Neural crest cell (in vitro differentiated cells): ENCODE data around the gene TRIM29. TPM values are rescaled to one million over a fixed set of nuclear protein-coding genes. Genes with fewer than 3 reads are reported as not detected.

Experiments
- DNase-seq: peaks from one replicate; pipeline ENCODE4 v3.0.0; 2021; ENCODE audit warnings: low read depth, mixed read lengths, low spot score
- H3K27ac Mint-ChIP-seq: one replicate; pipeline ENCODE4 v1.8.0; 2021; ENCODE audit warnings: mild to moderate bottlenecking, mixed read lengths; ENCODE audit not compliant: unreplicated experiment
- H3K27me3 Mint-ChIP-seq: 2 replicates; pipeline ENCODE4 v1.8.0; 2021; ENCODE audit warnings: low read depth, mild to moderate bottlenecking, mixed read lengths
- H3K36me3 Mint-ChIP-seq: 2 replicates; pipeline ENCODE4 v1.8.0; 2021; ENCODE audit warnings: low read depth, mild to moderate bottlenecking, mixed read lengths
- H3K4me1 Mint-ChIP-seq: 2 replicates; pipeline ENCODE4 v1.8.0; 2021; ENCODE audit warnings: mixed read lengths
- H3K4me3 Mint-ChIP-seq: one replicate; pipeline ENCODE4 v1.8.0; 2021; ENCODE audit warnings: mild to moderate bottlenecking, mixed read lengths
- H3K9me3 Mint-ChIP-seq: 2 replicates; pipeline ENCODE4 v1.8.0; 2021; ENCODE audit warnings: mixed read lengths
- total RNA-seq: library from RNA; stranded (reverse); gene quantifications from 2 replicates; pipeline ENCODE4 v1.2.1, GENCODE V29; 2021
- TF ChIP-seq, protein P1 (sequence below): fragments of 200-600 bp; sonication (generic); conservative IDR thresholded peaks from 2 replicates; pipeline ENCODE4 v1.5.0; 2021; ENCODE audit warnings: antibody characterized with exemption, mild to moderate bottlenecking

Gene TRIM29
- total RNA-seq, 1 donor from 2014 or later = not detected

DNA sequence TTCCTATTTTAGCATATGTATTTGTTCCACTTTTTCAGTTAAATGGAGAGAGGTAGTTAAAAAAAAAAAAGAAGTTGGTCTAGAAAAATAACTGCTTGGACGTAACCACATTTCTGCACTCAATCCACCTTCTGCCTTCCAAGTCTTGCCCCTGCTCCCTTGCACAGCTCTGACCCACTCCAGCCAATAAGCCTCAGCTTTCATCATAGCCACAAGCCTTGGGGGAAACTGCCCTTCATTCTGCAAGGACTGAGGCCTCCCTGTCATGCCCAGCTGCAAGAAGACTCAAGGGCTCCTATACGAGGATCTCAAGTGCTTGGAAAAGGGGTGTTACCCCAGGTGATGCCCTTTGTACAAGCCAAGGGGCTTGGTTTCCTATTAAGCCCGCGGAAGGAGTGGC lies 37.0 kb upstream of the TRIM29 start:
- H3K4me1 Mint-ChIP-seq = peaks cover 37% of the 10 kb centered on the region
- TF ChIP-seq, protein P1, sequence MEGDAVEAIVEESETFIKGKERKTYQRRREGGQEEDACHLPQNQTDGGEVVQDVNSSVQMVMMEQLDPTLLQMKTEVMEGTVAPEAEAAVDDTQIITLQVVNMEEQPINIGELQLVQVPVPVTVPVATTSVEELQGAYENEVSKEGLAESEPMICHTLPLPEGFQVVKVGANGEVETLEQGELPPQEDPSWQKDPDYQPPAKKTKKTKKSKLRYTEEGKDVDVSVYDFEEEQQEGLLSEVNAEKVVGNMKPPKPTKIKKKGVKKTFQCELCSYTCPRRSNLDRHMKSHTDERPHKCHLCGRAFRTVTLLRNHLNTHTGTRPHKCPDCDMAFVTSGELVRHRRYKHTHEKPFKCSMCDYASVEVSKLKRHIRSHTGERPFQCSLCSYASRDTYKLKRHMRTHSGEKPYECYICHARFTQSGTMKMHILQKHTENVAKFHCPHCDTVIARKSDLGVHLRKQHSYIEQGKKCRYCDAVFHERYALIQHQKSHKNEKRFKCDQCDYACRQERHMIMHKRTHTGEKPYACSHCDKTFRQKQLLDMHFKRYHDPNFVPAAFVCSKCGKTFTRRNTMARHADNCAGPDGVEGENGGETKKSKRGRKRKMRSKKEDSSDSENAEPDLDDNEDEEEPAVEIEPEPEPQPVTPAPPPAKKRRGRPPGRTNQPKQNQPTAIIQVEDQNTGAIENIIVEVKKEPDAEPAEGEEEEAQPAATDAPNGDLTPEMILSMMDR = no peak
- peaks cover 2% of the 10 kb centered on the region for H3K36me3 Mint-ChIP-seq
- no peak overlapping the region for H3K4me3 Mint-ChIP-seq
- no peak for DNase-seq
- peaks cover 4% of the 10 kb centered on the region for H3K9me3 Mint-ChIP-seq
- H3K27me3 Mint-ChIP-seq = peaks cover 11% of the 10 kb centered on the region
- H3K27ac Mint-ChIP-seq = no peak overlapping the region

- TF ChIP-seq, protein P1 = no peak
- peaks cover 28% of the 10 kb centered on the region for H3K4me1 Mint-ChIP-seq
- H3K9me3 Mint-ChIP-seq = peaks cover 4% of the 10 kb centered on the region
- H3K27me3 Mint-ChIP-seq = peaks cover 12% of the 10 kb centered on the region
- H3K36me3 Mint-ChIP-seq = peaks cover 2% of the 10 kb centered on the region
- H3K4me3 Mint-ChIP-seq = no peak overlapping the region
- H3K27ac Mint-ChIP-seq = no peak overlapping the region
- no peak for DNase-seq
Measured at GRCh38 chr11:120173807-120174206, 35.9 kb upstream of the TRIM29 start.

DNA sequence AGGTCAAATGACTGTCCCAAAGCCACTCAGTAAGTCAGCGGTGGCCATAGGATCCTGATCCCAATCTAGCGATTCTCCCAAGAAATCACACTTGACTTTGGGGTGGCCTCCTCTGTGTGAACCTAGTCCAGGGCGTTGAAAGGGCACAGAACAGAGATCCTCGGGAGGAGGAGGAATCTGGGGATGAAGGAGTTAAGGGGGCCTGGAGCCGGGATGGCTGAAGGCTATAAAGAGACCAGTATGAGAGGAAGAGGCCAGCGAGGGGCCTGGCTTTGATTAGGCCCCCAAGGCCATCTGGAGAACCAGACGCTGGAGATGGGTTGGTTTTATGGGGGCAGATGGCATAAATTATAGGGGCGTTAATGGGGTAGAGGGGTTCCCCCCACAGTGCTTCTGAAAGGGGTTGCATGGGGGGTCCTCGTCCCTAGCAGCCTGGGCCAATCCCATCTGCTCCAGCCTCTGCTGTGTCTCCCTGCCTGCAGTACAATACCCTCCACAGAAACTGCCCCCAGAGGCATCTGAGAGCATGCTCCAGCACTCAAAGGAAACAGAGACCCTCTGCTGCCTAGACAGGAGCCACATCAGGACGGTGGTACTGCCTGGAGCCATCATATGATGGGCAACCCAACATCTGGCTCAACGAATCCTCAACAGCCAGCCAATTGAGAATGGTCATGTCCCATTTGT lies 35.2 kb upstream of the TRIM29 start:
- Mint-ChIP-seq H3K27me3 (peaks cover 19% of the 10 kb centered on the region), H3K36me3 (peaks cover 2% of the 10 kb centered on the region), H3K4me3 (peak overlapping the region; percentile 21), H3K9me3 (peaks cover 4% of the 10 kb centered on the region), H3K27ac (no peak overlapping the region), H3K4me1 (peaks cover 26% of the 10 kb centered on the region)
- TF ChIP-seq, protein P1 = no peak
- no peak for DNase-seq

DNA sequence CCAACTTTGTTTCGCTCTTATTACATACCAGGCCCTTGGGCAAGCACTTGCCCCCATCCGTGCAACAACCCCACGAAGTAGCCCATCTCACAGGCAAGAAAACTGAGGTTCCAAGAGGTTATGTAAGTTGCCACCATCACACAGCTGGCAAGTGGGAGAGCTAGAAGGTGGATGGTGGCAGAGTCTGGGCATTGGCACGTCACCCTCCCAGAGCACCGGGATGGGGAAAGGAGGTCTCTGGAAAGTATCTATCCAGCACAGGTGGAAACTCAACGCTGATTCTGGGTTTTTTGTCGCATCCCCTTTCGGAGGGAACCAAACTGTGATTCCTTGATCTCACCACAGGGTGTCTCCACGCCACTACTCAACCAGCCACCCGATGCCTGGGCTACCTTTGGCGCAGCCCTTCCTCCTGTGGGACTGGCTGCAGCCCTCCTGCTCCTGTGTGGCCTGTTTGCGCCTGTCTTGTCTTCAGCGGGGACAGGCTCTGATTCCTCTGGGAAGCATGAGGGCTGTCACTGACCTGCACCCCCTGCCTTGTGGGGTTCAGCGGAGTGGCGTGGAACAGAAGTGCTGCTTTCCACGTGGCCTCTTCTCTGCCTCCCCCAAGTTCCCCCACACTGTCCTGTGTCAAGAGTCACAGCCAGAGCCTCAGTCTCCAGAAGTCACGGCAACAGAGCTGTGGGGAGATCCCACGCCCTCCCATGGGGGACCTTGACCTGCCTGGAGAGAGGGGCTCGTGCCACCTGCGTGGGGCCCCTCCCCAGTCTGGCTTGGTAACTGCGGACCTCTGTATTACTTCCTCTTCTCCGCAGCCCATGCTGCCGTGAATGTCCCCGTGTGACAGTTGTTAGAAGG lies 34.4 kb upstream of the TRIM29 start:
- Mint-ChIP-seq H3K4me1 (peaks cover 21% of the 10 kb centered on the region), H3K9me3 (peaks cover 4% of the 10 kb centered on the region), H3K4me3 (peak overlapping the region; percentile 48), H3K27me3 (peaks cover 24% of the 10 kb centered on the region), H3K36me3 (peaks cover 2% of the 10 kb centered on the region), H3K27ac (no peak overlapping the region)
- peak; percentile 65 for DNase-seq
- TF ChIP-seq, protein P1 = peak; percentile 87

DNA sequence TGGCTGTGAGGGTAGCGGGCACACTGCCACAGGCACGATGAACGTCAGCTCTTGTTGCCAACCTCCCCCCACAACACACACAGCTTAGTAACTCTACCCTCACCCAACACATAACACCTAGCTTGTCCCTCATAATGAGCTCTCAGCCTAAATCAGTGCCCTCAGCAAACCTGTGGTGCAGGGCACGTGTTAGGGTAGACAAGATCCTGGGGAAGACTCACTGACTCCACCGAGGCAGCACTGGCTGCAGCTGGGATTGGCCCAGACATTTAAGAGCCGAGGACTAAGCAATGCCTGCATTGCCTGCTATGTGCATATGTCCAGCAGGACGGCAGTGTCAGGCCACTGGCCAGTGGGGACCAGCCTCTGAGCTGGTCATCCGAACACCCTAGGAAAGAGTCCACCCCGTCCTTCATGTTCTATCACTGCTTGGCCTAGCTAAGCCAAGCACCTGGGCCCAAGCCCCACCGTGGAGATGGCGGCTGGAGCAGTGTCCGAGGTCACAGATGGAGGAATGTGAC lies 32.9 kb upstream of the TRIM29 start:
- Mint-ChIP-seq H3K4me3 (peak overlapping the region; percentile 52), H3K36me3 (peaks cover under 1% of the 10 kb centered on the region), H3K27ac (no peak overlapping the region), H3K4me1 (peaks cover 19% of the 10 kb centered on the region), H3K9me3 (peaks cover under 1% of the 10 kb centered on the region), H3K27me3 (peaks cover 34% of the 10 kb centered on the region)
- TF ChIP-seq, protein P1 = no peak
- DNase-seq = no peak
